Esophagus mucosa (tissue), 1 donor: Measurements from ENCODE around the gene BIN1. TPM values are rescaled to one million over a fixed set of nuclear protein-coding genes. Genes with fewer than 3 reads are reported as not detected.

Experiments used
- total RNA-seq: library from RNA; stranded (reverse); gene quantifications from one replicate; pipeline ENCODE4 v1.2.4, GENCODE V29; 2023
- donor health status: DM: yes; HTN: yes; CAD: no.

BIN1 gene
- total RNA-seq, 1 donor from 2014 or later, result 4.5 TPM

Other genes starting within 250 kb of the BIN1 start
- not detected for gene TEX51, start 208.3 kb downstream of the BIN1 start, total RNA-seq
- 1.8 TPM for gene CYP27C1, start 113.1 kb upstream of the BIN1 start, total RNA-seq
- gene ERCC3, start 187.0 kb upstream of the BIN1 start, total RNA-seq, result 19.0 TPM